WERI-Rb-1 (cell line): ENCODE results near the gene ITGA1.

Experiments used
- DNase-seq: peaks from one replicate; pipeline ENCODE4 v3.0.0-alpha.2; 2020
- H3K27ac ChIP-seq: fragments of 250-450 bp; sonication (Bioruptor Pico); 2 replicates; pipeline ENCODE4 v1.5.1; 2020; ENCODE audit warnings: mild to moderate bottlenecking, moderate library complexity
- H3K27me3 ChIP-seq: fragments of 250-450 bp; sonication (Bioruptor Pico); 2 replicates; pipeline ENCODE4 v1.5.1; 2021; ENCODE audit warnings: mild to moderate bottlenecking, low read depth, moderate library complexity; ENCODE audit not compliant: insufficient read depth, severe bottlenecking
- H3K36me3 ChIP-seq: fragments of 250-450 bp; sonication (Bioruptor Pico); 2 replicates; pipeline ENCODE4 v1.5.1; 2020; ENCODE audit warnings: mild to moderate bottlenecking, moderate library complexity
- H3K4me3 ChIP-seq: 2 replicates; pipeline ENCODE4 v1.5.1; 2011; ENCODE audit warnings: low read depth, mild to moderate bottlenecking, control low read depth, low read length
- H3K9me3 ChIP-seq: fragments of 250-450 bp; sonication (Bioruptor Pico); 2 replicates; pipeline ENCODE4 v1.5.1; 2021; ENCODE audit warnings: mild to moderate bottlenecking, moderate library complexity; ENCODE audit not compliant: severe bottlenecking
- TF ChIP-seq, protein P1 (sequence below): IDR thresholded peaks from 2 replicates; pipeline ENCODE4 v1.5.1; 2011; ENCODE audit warnings: low read depth, mild to moderate bottlenecking, control low read depth, inconsistent platforms, low read length

The ITGA1 gene

DNA sequence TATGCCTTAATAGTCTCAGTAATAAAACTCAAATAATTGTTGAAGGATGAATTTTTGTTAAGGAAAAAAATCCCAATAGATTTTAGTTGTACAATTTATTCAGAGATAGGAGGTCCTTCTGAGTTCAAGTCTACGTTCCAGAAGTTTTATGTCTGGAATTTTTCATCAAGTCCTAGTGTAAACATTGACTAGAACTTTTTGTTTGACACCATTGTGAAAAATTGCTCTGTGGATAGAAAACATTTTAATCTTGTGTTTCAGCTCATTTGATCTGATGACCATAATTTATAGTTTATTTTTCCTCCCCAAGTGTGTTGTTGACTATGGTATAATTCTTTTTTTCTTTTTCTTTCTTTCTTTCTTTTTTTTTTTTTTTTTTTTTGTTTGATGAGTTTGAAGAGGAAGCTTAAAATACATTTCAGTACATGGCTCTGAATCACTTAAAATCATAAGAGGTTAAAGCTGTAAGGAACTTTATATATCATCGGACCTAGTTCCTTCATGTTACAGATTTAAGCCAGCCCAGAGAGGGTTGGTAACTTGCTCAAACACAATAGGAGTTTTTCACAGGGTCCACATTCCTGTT is 20.7 kb downstream of the ITGA1 start:
- DNase-seq, result no peak
- TF ChIP-seq, protein P1, sequence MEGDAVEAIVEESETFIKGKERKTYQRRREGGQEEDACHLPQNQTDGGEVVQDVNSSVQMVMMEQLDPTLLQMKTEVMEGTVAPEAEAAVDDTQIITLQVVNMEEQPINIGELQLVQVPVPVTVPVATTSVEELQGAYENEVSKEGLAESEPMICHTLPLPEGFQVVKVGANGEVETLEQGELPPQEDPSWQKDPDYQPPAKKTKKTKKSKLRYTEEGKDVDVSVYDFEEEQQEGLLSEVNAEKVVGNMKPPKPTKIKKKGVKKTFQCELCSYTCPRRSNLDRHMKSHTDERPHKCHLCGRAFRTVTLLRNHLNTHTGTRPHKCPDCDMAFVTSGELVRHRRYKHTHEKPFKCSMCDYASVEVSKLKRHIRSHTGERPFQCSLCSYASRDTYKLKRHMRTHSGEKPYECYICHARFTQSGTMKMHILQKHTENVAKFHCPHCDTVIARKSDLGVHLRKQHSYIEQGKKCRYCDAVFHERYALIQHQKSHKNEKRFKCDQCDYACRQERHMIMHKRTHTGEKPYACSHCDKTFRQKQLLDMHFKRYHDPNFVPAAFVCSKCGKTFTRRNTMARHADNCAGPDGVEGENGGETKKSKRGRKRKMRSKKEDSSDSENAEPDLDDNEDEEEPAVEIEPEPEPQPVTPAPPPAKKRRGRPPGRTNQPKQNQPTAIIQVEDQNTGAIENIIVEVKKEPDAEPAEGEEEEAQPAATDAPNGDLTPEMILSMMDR, result no peak
- peaks cover 2% of the 10 kb centered on the region for H3K36me3 ChIP-seq
- no peaks in the 10 kb centered on the region for H3K9me3 ChIP-seq
- no peak overlapping the region for H3K27ac ChIP-seq
- no peak overlapping the region for H3K4me3 ChIP-seq
- no peaks in the 10 kb centered on the region for H3K27me3 ChIP-seq

DNA sequence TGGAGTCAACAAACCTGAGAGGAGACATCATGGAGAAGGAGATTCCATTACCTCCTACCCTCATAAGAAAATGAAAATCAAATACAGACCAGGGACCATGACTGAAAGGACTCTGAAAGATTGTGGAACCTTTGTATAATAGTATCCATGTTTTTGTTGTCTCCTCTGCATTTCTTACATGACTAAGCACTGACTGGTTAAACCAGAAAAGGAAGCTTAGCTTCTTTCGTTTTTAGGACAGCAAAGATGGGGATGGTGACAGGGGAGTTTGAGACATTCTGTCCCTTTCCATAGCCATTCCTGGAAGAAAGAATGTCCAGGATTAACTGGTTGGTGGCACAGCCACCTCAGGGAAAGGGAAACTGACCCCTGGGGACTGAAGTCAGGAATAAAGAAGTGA is 22.2 kb downstream of the ITGA1 start:
- H3K27ac ChIP-seq, result no peak overlapping the region
- TF ChIP-seq, protein P1, result no peak
- H3K9me3 ChIP-seq, result no peaks in the 10 kb centered on the region
- no peak for DNase-seq
- no peaks in the 10 kb centered on the region for H3K27me3 ChIP-seq
- no peak overlapping the region for H3K4me3 ChIP-seq
- no peaks in the 10 kb centered on the region for H3K36me3 ChIP-seq

DNA sequence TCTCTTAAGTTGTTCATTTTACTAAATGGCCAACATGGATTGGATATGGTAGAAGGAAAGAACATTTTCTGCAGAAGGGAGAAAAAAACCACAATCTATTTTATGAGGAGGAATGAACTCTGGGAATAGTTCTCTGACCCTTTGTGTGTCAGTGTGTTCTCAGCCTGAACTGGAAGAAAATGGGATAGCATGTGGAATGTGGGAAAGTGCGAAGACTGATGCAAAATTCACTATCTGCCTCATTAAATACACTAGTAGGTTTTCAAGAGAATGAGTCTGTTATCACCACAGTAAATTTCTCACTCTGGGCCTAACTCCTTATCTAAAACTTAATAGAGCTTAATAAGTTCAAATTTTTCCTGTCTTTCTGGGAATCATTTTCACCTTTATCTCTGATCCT is 22.7 kb downstream of the ITGA1 start:
- TF ChIP-seq, protein P1, result no peak
- no peaks in the 10 kb centered on the region for H3K27me3 ChIP-seq
- DNase-seq, result no peak
- H3K4me3 ChIP-seq, result no peak overlapping the region
- H3K36me3 ChIP-seq, result no peaks in the 10 kb centered on the region
- H3K27ac ChIP-seq, result no peak overlapping the region
- H3K9me3 ChIP-seq, result no peaks in the 10 kb centered on the region

- DNase-seq, result no peak
- H3K4me3 ChIP-seq, result no peak overlapping the region
- TF ChIP-seq, protein P1, result no peak
- H3K27me3 ChIP-seq, result no peaks in the 10 kb centered on the region
- no peaks in the 10 kb centered on the region for H3K9me3 ChIP-seq
- H3K36me3 ChIP-seq, result no peaks in the 10 kb centered on the region
- H3K27ac ChIP-seq, result no peak overlapping the region
Measured at GRCh38 chr5:52811067-52811749, 23.5 kb downstream of the ITGA1 start.

DNA sequence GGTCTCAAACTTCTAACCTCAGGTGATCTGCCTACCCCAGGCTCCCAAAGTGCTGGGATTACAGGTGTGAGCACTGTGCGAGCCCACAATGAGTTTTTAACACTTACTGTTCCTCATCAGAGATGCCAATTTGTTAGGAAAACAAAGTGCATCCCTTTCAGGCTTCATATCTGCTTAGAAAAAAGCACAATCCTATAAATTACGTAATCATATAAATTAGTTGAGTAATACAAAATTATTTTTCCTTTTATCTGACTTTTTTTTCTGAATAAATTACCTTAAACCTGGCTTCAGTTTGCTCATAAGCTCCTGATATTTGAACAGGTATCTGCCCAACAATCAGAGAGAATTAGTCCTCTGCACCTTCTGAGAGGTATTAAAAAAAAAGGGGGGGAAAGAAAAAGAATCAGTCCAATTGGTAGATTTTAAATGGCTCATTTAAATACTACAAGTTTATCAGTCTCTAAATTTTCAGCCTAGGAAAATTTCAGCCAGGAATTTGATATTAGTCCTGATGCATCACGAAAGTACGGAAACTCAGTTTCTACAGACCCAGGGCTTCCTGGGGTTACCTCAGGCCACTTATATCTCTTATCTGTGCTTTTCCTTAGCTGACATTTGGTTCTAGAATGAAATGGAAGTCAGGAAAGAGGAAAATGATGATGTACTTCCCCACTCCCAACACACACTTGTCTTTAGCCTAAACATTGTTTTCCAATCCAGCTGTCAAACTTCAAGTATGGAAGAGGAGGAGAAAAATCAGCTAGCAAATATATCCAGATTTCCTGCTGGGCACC is 26.8 kb downstream of the ITGA1 start:
- no peaks in the 10 kb centered on the region for H3K36me3 ChIP-seq
- no peak overlapping the region for H3K4me3 ChIP-seq
- no peak overlapping the region for H3K27ac ChIP-seq
- no peaks in the 10 kb centered on the region for H3K9me3 ChIP-seq
- H3K27me3 ChIP-seq, result no peaks in the 10 kb centered on the region
- TF ChIP-seq, protein P1, result no peak
- no peak for DNase-seq
